GM19193 (cell line): ENCODE data around the gene PRAMEF5.
"Not testable (repeated sequence)": the region's sequence is repeated elsewhere in the genome, so short reads cannot be mapped to it uniquely, and the experiment has no call there.

Experiments
- POLR2A ChIP-seq: IDR thresholded peaks from 4 replicates; pipeline ENCODE4 v1.6.1; 2011; ENCODE audit not compliant: insufficient read depth, insufficient read length; ENCODE audit errors: extremely low read depth

The PRAMEF5 gene

DNA sequence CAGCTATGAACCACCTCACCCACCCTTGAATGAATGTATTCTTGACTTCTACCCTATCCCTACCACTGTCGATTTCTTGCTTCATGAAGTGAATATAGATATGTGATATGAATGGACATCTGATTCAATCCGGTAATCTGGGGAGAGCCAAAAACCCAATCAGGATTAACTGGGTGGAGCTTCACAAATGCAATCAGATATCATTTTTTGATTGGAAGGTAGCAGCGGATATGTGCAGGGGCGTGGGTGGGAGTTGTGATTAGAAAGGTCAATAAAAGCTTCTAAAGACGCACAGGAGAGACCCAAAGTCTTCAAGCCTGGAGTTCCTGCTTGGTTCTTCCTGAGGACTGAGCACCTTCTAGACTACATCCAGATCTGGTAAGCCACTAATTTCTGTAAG is at the start of gene PRAMEF5:
TSS of gene PRAMEF5 (plus strand) at position 301 of the 400 bp plus-strand sequence. CDS start 5,071 bp downstream, outside the sequence.
- TF ChIP-seq POLR2A = not testable (repeated sequence)

DNA sequence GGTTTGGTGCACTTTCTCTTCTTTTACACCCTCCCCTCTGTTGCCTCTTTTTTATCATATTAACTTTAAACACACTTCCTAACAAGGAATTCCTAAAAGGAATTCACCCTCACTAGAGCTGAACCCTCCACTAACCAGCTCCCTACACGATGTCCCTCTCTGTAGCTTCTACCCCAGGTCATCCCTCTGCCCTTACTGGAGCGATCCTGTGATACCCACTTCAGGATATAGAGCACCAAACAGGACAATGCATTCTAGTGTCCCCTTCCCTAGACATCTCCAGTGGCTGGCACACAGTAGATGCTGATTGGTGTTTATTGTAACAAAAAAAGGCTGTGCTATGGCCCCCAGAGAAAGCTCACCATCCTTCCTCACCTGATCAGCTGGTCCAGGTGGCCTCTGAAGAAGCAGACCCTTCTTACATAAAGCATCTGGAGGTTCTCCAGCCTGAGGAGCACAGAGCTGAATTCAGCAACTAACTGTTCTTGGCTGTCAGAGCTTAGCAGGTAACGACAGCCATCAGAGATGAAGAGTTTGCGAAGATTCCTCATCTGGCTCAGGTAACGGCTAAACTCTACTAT is 29.4 kb upstream of the PRAMEF5 start:
- TF ChIP-seq POLR2A = no peak

DNA sequence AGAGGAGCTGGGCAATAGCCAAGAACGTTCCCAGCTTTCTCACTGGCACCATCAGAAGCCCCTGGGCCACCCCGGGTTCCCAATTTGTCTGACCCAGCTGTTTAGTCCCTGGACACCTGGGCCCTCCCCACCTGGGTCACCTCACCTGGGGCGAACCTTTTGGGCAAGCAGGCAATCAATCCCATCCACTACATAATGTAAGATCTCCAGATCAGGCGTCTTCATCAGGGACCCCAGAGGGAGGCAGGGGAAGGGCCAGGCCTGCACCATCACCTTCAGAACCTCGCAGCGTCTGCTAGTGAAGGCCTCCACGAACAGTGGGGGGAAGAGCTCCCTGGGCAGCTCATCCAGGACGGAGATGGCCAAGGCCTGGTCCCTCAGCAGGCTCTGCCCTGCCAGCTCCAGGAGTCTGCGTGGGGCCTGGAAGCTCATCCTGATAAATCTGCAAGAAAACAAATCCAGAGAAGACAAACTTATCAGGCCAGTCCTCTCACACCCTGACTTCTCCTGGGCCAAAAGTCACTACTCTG is 28.3 kb upstream of the PRAMEF5 start, which contains the start of gene PRAMEF18:
TSS of gene PRAMEF18 (minus strand) at position 480 of the 530 bp plus-strand sequence. CDS start at position 432, 48 bp downstream.
- TF ChIP-seq POLR2A = not testable (repeated sequence)

DNA sequence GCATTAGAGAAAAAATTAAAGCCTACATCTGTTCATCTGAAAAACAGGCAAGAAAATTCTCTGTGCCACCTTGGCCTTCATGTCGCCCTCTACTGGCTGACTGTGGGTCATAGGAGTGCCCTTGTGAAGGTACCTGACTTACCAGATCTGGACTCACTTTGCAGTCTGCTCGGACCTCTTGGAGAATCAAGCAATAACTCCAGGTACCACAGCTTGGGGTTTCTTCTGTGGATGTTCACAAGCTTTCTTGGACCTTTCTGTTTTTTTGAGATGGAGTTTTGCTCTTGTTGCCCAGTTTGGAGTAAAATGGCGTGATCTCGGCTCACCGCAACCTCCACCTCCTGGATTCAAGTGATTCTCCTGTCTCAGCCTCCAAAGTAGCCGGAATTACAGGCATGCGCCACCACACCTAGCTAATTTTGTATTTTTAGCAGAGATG is 25.6 kb upstream of the PRAMEF5 start:
- TF ChIP-seq POLR2A = no peak

DNA sequence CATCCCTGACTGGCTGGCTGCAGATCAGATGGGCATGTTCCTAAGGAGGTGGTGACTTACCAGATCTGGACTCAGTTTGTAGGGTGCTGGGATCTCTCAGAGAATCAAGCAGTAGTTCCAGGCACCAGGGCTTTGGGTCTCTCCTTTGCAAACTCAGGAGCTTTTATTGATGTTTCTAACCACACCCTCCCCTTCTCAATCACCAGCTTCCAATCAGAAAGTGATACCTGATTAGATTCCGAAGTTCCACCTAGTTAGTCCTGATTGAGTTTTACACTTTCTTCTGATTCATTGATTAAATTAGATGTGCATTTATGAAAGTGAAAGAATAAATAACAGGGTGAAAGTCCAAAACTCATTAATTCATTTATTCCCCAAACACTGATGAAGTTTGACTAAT is 31.0 kb downstream of the PRAMEF5 start, which contains the start of gene PRAMEF8:
TSS of gene PRAMEF8 (minus strand) at position 101 of the 400 bp plus-strand sequence. CDS start 1,046 bp downstream, outside the sequence.
- TF ChIP-seq POLR2A = not testable (repeated sequence)

DNA sequence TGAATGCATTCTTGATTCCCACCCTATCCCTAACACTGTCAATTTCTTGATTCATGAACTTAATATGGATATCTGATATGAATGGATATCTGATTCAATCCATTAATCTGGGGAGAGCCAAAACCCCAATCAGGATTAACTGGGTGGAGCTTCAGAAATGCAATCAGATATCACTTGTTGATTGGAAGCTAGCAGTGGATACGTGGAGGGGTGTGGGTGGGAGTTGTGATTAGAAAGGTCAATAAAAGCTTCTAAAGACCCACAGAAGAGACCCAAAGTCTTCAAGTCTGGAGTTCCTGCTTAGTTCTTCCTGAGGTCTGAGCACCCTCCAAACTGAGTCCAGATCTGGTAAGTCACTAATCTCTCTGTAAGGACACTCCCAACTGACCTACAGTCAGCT is 49.2 kb downstream of the PRAMEF5 start, which contains the start of gene PRAMEF33:
TSS of gene PRAMEF33 (plus strand) at position 301 of the 400 bp plus-strand sequence. CDS start 2,416 bp downstream, outside the sequence.
- not testable (repeated sequence) for TF ChIP-seq POLR2A
